Activated CD8-positive, alpha-beta memory T cell treated with anti-CD3 and anti-CD28 coated beads, Interleukin-2, amount 10 ng/mL, durations not matched to agents 7 days and 5 days (primary cell): ENCODE measurements around the gene FHAD1. TPM values are rescaled to one million over a fixed set of nuclear protein-coding genes. Genes with fewer than 3 reads are reported as not detected.

Source experiments
- ATAC-seq: fragments of 150-1000 bp; cut with Tn5 transposase; one replicate; pipeline ENCODE4 v1.10.0; 2021; ENCODE audit warnings: moderate library complexity
- CTCF ChIA-PET: fragments of 350-600 bp; sonication (Branson Sonifier 250); formaldehyde crosslinking; loops from one replicate; lab custom pipeline; 2021; ENCODE audit warnings: antibody characterized with exemption; lab: Charles Lee
- DNase-seq: peaks from one replicate; pipeline ENCODE4 v3.0.0-alpha.2; 2020
- H3K27ac Mint-ChIP-seq: one replicate; pipeline ENCODE4 v1.8.0; 2021; ENCODE audit warnings: mild to moderate bottlenecking, mixed read lengths
- H3K27me3 Mint-ChIP-seq: one replicate; pipeline ENCODE4 v1.8.0; 2021; ENCODE audit warnings: mixed read lengths
- H3K36me3 Mint-ChIP-seq: one replicate; pipeline ENCODE4 v1.8.0; 2021; ENCODE audit warnings: mild to moderate bottlenecking, mixed read lengths
- H3K4me1 Mint-ChIP-seq: one replicate; pipeline ENCODE4 v1.8.0; 2021; ENCODE audit warnings: mixed read lengths
- H3K4me3 Mint-ChIP-seq: one replicate; pipeline ENCODE4 v1.8.0; 2021; ENCODE audit warnings: mild to moderate bottlenecking, moderate library complexity, mixed read lengths
- H3K9me3 Mint-ChIP-seq: one replicate; pipeline ENCODE4 v1.8.0; 2022; ENCODE audit warnings: low read depth, mixed read lengths
- total RNA-seq, 2 experiments: library from RNA; stranded (reverse); gene quantifications; one replicate each; pipeline ENCODE4 v1.2.3, GENCODE V29; 2021

The FHAD1 gene
- total RNA-seq, 2 experiments from 2014 or later: not detected

GRCh38 chr1:15339570-15339969 is 92.5 kb downstream of the FHAD1 start:
- no peak for ATAC-seq
- Mint-ChIP-seq H3K4me3 (no peak overlapping the region), H3K9me3 (no peaks in the 10 kb centered on the region), H3K27ac (no peak overlapping the region), H3K36me3 (peaks cover 3% of the 10 kb centered on the region), H3K27me3 (peaks cover 20% of the 10 kb centered on the region), H3K4me1 (peaks cover 45% of the 10 kb centered on the region)
- CTCF ChIA-PET: interaction anchor here (2.6 to 3.5 kb wide), 2 partner anchors 16 to 91 kb away, joined by 12 to 16 read pairs; no protein-coding TSS in a partner anchor
- no peak for DNase-seq

GRCh38 chr1:15341228-15341627 is 94.2 kb downstream of the FHAD1 start:
- no peak for DNase-seq
- no peaks in the 10 kb centered on the region for H3K9me3 Mint-ChIP-seq
- H3K27me3 Mint-ChIP-seq: peaks cover 9% of the 10 kb centered on the region
- H3K4me1 Mint-ChIP-seq: peaks cover 60% of the 10 kb centered on the region
- peak overlapping the region; percentile 78 for H3K27ac Mint-ChIP-seq
- CTCF ChIA-PET: interaction anchor here (1.1 to 1.9 kb wide), 2 partner anchors 9 to 90 kb away, joined by 4 to 7 read pairs; no protein-coding TSS in a partner anchor
- ATAC-seq: no peak
- H3K36me3 Mint-ChIP-seq: peaks cover 3% of the 10 kb centered on the region
- no peak overlapping the region for H3K4me3 Mint-ChIP-seq

GRCh38 chr1:15341634-15342407 is 94.8 kb downstream of the FHAD1 start:
- DNase-seq (peak; percentile 53), ATAC-seq (peak; percentile 49)
- Mint-ChIP-seq H3K27ac (peak overlapping the region; percentile 78), H3K9me3 (no peaks in the 10 kb centered on the region), H3K27me3 (peaks cover 3% of the 10 kb centered on the region), H3K4me1 (peaks cover 66% of the 10 kb centered on the region), H3K4me3 (peak overlapping the region; percentile 11), H3K36me3 (peaks cover 3% of the 10 kb centered on the region)
- CTCF ChIA-PET: interaction anchor here (1.1 to 1.9 kb wide), 4 partner anchors 8 to 90 kb away, joined by 4 to 8 read pairs (median 6); no protein-coding TSS in a partner anchor

- Mint-ChIP-seq H3K9me3 (no peaks in the 10 kb centered on the region), H3K27ac (peak overlapping the region; percentile 78), H3K36me3 (peaks cover 3% of the 10 kb centered on the region), H3K4me1 (peaks cover 73% of the 10 kb centered on the region), H3K27me3 (peaks cover 3% of the 10 kb centered on the region), H3K4me3 (peak overlapping the region; percentile 11)
- DNase-seq (no peak), ATAC-seq (no peak)
- CTCF ChIA-PET: interaction anchor here (0.8 to 1.9 kb wide), 5 partner anchors 8 to 89 kb away, joined by 4 to 8 read pairs (median 4); no protein-coding TSS in a partner anchor
Measured at GRCh38 chr1:15342408-15342967, 95.5 kb downstream of the FHAD1 start.

GRCh38 chr1:15343099-15343498 is 96.1 kb downstream of the FHAD1 start:
- peak overlapping the region; percentile 45 for H3K27ac Mint-ChIP-seq

GRCh38 chr1:15343729-15344128 is 96.7 kb downstream of the FHAD1 start:
- peaks cover 78% of the 10 kb centered on the region for H3K4me1 Mint-ChIP-seq
- peaks cover 3% of the 10 kb centered on the region for H3K36me3 Mint-ChIP-seq
- ATAC-seq (no peak), DNase-seq (no peak)
- no peaks in the 10 kb centered on the region for H3K9me3 Mint-ChIP-seq
- no peak overlapping the region for H3K27ac Mint-ChIP-seq
- CTCF ChIA-PET: no interaction called here
- H3K27me3 Mint-ChIP-seq: peaks cover 3% of the 10 kb centered on the region
- no peak overlapping the region for H3K4me3 Mint-ChIP-seq

More at GRCh38 chr1:15343099-15343498, 96.1 kb downstream of the FHAD1 start:
- DNase-seq: no peak
- H3K4me3 Mint-ChIP-seq: no peak overlapping the region
- CTCF ChIA-PET: interaction anchor here (0.8 to 1.9 kb wide), 4 partner anchors 12 to 88 kb away, joined by 4 to 8 read pairs (median 6); no protein-coding TSS in a partner anchor
- no peak for ATAC-seq
- peaks cover 3% of the 10 kb centered on the region for H3K27me3 Mint-ChIP-seq
- H3K9me3 Mint-ChIP-seq: no peaks in the 10 kb centered on the region
- peaks cover 3% of the 10 kb centered on the region for H3K36me3 Mint-ChIP-seq
- peaks cover 79% of the 10 kb centered on the region for H3K4me1 Mint-ChIP-seq

GRCh38 chr1:15344380-15344779 is 97.4 kb downstream of the FHAD1 start:
- Mint-ChIP-seq H3K36me3 (peaks cover 3% of the 10 kb centered on the region), H3K4me3 (no peak overlapping the region), H3K27me3 (peaks cover 3% of the 10 kb centered on the region), H3K4me1 (peaks cover 80% of the 10 kb centered on the region), H3K27ac (no peak overlapping the region), H3K9me3 (no peaks in the 10 kb centered on the region)
- DNase-seq (no peak), ATAC-seq (no peak)
- CTCF ChIA-PET: no interaction called here

- ATAC-seq (no peak), DNase-seq (no peak)
- Mint-ChIP-seq H3K27ac (peak overlapping the region; percentile 59), H3K4me1 (peaks cover 81% of the 10 kb centered on the region), H3K9me3 (no peaks in the 10 kb centered on the region), H3K36me3 (peaks cover 3% of the 10 kb centered on the region), H3K27me3 (peaks cover 3% of the 10 kb centered on the region), H3K4me3 (peak overlapping the region; percentile 17)
- CTCF ChIA-PET: interaction anchor here (0.8 to 1.0 kb wide), 2 partner anchors 20 to 86 kb away, joined by 3 to 4 read pairs; no protein-coding TSS in a partner anchor
Measured at GRCh38 chr1:15344800-15345704, 98.0 kb downstream of the FHAD1 start.

- peak; percentile 89 for DNase-seq
- Mint-ChIP-seq H3K4me3 (peak overlapping the region; percentile 17), H3K36me3 (no peaks in the 10 kb centered on the region), H3K27ac (peak overlapping the region; percentile 59), H3K4me1 (peaks cover 74% of the 10 kb centered on the region), H3K27me3 (peaks cover 3% of the 10 kb centered on the region), H3K9me3 (no peaks in the 10 kb centered on the region)
- ATAC-seq: peak; percentile 98
- CTCF ChIA-PET: interaction anchor here (0.7 to 2.4 kb wide), 4 partner anchors 21 to 85 kb away, joined by 3 to 9 read pairs (median 4); partner anchors contain the start of gene EFHD2
Measured at GRCh38 chr1:15345705-15346345, 98.8 kb downstream of the FHAD1 start.

GRCh38 chr1:15346346-15347030 is 99.5 kb downstream of the FHAD1 start:
- ATAC-seq (no peak), DNase-seq (no peak)
- H3K27ac Mint-ChIP-seq: peak overlapping the region; percentile 59
- CTCF ChIA-PET: interaction anchor here (0.5 to 2.4 kb wide), 3 partner anchors 23 to 148 kb away, joined by 3 to 9 read pairs (median 3); partner anchors contain the start of gene EFHD2
- H3K4me1 Mint-ChIP-seq: peaks cover 71% of the 10 kb centered on the region
- H3K27me3 Mint-ChIP-seq: peaks cover 3% of the 10 kb centered on the region
- H3K4me3 Mint-ChIP-seq: no peak overlapping the region
- H3K36me3 Mint-ChIP-seq: no peaks in the 10 kb centered on the region
- H3K9me3 Mint-ChIP-seq: no peaks in the 10 kb centered on the region

- CTCF ChIA-PET: interaction anchor here (0.5 to 2.4 kb wide), 3 partner anchors 8 to 147 kb away, joined by 3 to 9 read pairs (median 3); no protein-coding TSS in a partner anchor
- H3K9me3 Mint-ChIP-seq: no peaks in the 10 kb centered on the region
- DNase-seq (peak; percentile 56), ATAC-seq (no peak)
- H3K4me1 Mint-ChIP-seq: peaks cover 70% of the 10 kb centered on the region
- H3K27ac Mint-ChIP-seq: peak overlapping the region; percentile 30
- no peaks in the 10 kb centered on the region for H3K36me3 Mint-ChIP-seq
- H3K27me3 Mint-ChIP-seq: peaks cover 3% of the 10 kb centered on the region
- H3K4me3 Mint-ChIP-seq: no peak overlapping the region
Measured at GRCh38 chr1:15347182-15347581, 100.2 kb downstream of the FHAD1 start.

- ATAC-seq: no peak
- no peaks in the 10 kb centered on the region for H3K27me3 Mint-ChIP-seq
- H3K36me3 Mint-ChIP-seq: no peaks in the 10 kb centered on the region
- H3K9me3 Mint-ChIP-seq: no peaks in the 10 kb centered on the region
- no peak overlapping the region for H3K27ac Mint-ChIP-seq
- CTCF ChIA-PET: interaction anchor here (1.4 kb wide), 1 partner anchor 10 kb away, joined by 3 read pairs; no protein-coding TSS in a partner anchor
- no peak overlapping the region for H3K4me3 Mint-ChIP-seq
- H3K4me1 Mint-ChIP-seq: peaks cover 68% of the 10 kb centered on the region
- no peak for DNase-seq
Measured at GRCh38 chr1:15348648-15349047, 101.6 kb downstream of the FHAD1 start.
